Cerebellar cortex (tissue), 1 donor: ENCODE results near the gene DARS2.

Experiments used
- DNase-seq: peaks from one replicate; pipeline ENCODE4 v3.0.0-alpha.2; 2015; ENCODE audit warnings: low spot score

The DARS2 gene

DNA sequence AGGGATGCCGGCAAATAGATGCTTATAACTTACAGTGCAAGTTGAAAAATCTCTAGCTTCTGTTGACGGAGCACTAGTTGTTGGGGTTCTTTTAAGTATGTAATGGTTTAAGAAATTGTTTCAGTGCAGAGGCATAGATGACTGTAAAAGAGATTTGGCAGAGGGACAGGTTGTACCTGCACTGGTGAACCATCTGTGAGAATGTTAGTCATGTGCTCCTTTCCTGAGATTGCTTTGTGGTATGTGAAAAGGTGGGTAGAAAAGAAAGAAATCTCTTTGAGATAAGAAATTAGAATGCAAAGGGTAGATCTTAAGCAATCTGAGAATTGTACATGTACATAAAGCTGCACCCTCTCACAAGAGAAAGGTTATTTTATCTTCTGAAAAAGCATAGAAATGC lies 63.2 kb downstream of the DARS2 start:
- DNase-seq: no peak

DNA sequence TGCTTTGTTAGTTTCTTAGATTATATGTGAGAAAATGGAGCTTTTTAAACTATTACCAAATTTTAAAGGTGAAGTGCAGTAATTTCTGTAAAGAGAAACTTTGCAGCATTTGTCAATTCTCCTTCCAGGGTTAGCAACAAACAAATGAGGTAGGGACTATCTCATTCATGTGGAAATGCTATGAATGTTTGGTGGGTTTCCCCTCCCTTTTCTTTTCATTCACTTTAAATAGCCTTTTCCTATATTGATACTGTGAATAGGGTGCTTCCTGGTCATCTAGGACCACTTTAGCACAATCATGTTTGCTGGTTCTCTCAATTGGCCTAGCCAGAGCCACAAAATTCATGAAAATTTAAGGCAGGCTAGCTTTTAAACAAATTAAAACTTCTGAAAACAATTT lies 64.3 kb downstream of the DARS2 start:
- DNase-seq: no peak

DNA sequence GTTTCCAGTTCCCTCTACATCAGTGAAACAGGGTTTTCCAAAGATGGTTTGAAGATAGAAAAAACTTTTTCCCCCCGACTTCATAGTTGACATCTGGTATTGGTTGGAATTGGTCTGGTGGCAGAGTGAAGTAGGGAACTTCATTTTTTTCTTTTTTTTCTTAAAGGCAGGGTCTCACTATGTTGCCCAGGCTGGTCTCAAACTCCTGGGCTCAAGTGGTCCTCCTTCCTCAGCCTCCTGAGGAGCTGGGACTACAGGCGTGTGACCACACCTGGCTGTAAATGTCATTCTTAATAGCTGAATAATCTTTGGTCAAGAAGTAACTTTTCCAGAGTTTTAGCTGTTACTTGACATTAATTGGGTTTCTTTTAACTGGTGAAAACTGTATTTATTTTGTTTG lies 65.4 kb downstream of the DARS2 start:
- DNase-seq: no peak

DNA sequence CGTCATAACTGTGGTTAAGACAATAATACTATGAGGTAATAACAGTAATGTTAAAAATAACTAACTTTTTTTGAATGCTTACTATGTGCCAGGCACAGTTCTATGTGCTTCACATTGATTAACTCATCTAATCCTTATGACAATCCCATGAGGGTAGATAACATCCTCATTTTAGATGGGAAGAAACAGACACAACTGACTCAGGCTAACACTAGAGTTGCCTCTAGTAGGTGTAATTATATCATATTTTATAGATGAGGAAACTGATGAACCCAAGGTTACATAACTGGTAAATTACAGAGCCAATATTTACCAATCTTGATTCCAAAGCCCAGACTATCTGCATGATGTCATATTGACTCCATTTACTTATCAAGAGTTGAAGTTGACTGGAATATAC lies 69.1 kb downstream of the DARS2 start:
- no peak for DNase-seq

- no peak for DNase-seq
Measured at GRCh38 chr1:173894189-173894588, 69.7 kb downstream of the DARS2 start.

GRCh38 chr1:173900427-173900826 lies 76.0 kb downstream of the DARS2 start:
- DNase-seq: no peak

DNA sequence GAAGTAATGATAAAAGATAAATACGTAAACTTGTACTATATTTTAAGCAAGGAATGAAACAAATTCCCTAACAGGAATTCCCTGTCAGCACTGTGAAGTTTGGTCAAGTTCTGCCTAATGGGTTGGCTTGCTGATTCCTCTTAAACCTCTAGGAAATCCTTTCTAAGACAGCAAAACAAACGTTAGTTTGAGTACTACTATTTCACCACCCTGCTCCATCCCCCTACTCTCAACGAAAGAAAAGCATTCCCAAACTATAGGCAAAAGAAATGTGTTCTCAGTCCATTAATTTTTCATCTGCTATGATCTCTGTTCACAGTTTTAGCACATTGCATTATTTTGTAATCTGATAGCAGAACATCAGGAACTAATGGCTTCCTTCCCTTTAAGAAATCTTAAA lies 76.5 kb downstream of the DARS2 start:
- no peak for DNase-seq

GRCh38 chr1:173903827-173904531 lies 79.5 kb downstream of the DARS2 start:
- no peak for DNase-seq
